HG03565 (cell line): ENCODE measurements around the gene SMARCA4.

Source experiments
- ATAC-seq: cut with Tn5 transposase; IDR thresholded peaks from one replicate; pipeline ENCODE4 v1.9.1; 2021; ENCODE audit warnings: mild to moderate bottlenecking, moderate library complexity; ENCODE audit not compliant: unreplicated experiment

SMARCA4 gene

GRCh38 chr19:11007385-11007784 is 46.6 kb downstream of the SMARCA4 start:
- no peak for ATAC-seq

- ATAC-seq = no peak
These were observed 47.2 kb downstream of the SMARCA4 start for GRCh38 chr19:11007962-11008532.

GRCh38 chr19:11010041-11010440 is 49.2 kb downstream of the SMARCA4 start:
- ATAC-seq = no peak

GRCh38 chr19:11012507-11012906 is 51.7 kb downstream of the SMARCA4 start:
- no peak for ATAC-seq

GRCh38 chr19:11013771-11014170 is 52.9 kb downstream of the SMARCA4 start:
- ATAC-seq = no peak

- ATAC-seq = no peak
These were observed 53.6 kb downstream of the SMARCA4 start for GRCh38 chr19:11014403-11014911.

GRCh38 chr19:11016631-11017030 is 55.8 kb downstream of the SMARCA4 start:
- no peak for ATAC-seq

GRCh38 chr19:11017275-11018035 is 56.6 kb downstream of the SMARCA4 start:
- no peak for ATAC-seq

GRCh38 chr19:11018179-11018578 is 57.3 kb downstream of the SMARCA4 start:
- ATAC-seq = no peak

GRCh38 chr19:11018763-11019162 is 57.9 kb downstream of the SMARCA4 start:
- no peak for ATAC-seq

- no peak for ATAC-seq
These were observed 58.4 kb downstream of the SMARCA4 start for GRCh38 chr19:11019262-11019661.

- ATAC-seq = no peak
These were observed 59.0 kb downstream of the SMARCA4 start for GRCh38 chr19:11019824-11020223.

GRCh38 chr19:11020423-11020822 is 59.6 kb downstream of the SMARCA4 start:
- ATAC-seq = no peak

GRCh38 chr19:11020982-11021759 is 60.3 kb downstream of the SMARCA4 start:
- ATAC-seq = no peak

- ATAC-seq = no peak
These were observed 60.9 kb downstream of the SMARCA4 start for GRCh38 chr19:11021760-11022144.

GRCh38 chr19:11023016-11023415 is 62.2 kb downstream of the SMARCA4 start:
- ATAC-seq = no peak

GRCh38 chr19:11023710-11024109 is 62.9 kb downstream of the SMARCA4 start:
- no peak for ATAC-seq

GRCh38 chr19:11024259-11024658 is 63.4 kb downstream of the SMARCA4 start:
- no peak for ATAC-seq

- ATAC-seq = no peak
These were observed 64.2 kb downstream of the SMARCA4 start for GRCh38 chr19:11025006-11025405.

- ATAC-seq = no peak
These were observed 64.6 kb downstream of the SMARCA4 start for GRCh38 chr19:11025445-11025844.

GRCh38 chr19:11025997-11026396 is 65.2 kb downstream of the SMARCA4 start:
- no peak for ATAC-seq

GRCh38 chr19:11027381-11027780 is 66.6 kb downstream of the SMARCA4 start:
- no peak for ATAC-seq
